ENCODE results near the gene TTC33.

GRCh38 chr5:40514976-40515375 lies 240.8 kb downstream of the TTC33 start:
- TF ChIP-seq CTCF (IDR thresholded peaks at IDR 0.05) (no peak), POLR2A (IDR thresholded peaks at IDR 0.05) (no peak)
